Hepatocyte (in vitro differentiated cells): ENCODE measurements around the gene SZRD1.

Experiments
- CTCF ChIP-seq: fragments of 200-600 bp; sonication (generic); IDR thresholded peaks from 2 replicates; pipeline ENCODE4 v1.5.1; 2016; ENCODE audit warnings: antibody characterized with exemption, mild to moderate bottlenecking; ENCODE audit not compliant: poor library complexity
- EZH2 ChIP-seq: fragments of 200-600 bp; sonication (generic); IDR thresholded peaks from 2 replicates; pipeline ENCODE4 v1.6.1; 2016; ENCODE audit warnings: antibody characterized with exemption, mild to moderate bottlenecking, borderline replicate concordance

- TF ChIP-seq CTCF (no peak), EZH2 (no peak)
These were observed 39.8 kb downstream of the SZRD1 start for GRCh38 chr1:16406868-16407267.
